T follicular helper cell (primary cell): ENCODE data around the gene ANXA3.
"Not testable (repeated sequence)": the region's sequence is repeated elsewhere in the genome, so short reads cannot be mapped to it uniquely, and the experiment has no call there.

Experiments
- DNase-seq: peaks from one replicate; pipeline ENCODE4 v3.0.0-alpha.2; 2020; ENCODE audit warnings: low read depth

The ANXA3 gene

GRCh38 chr4:78571804-78572203 is 20.2 kb downstream of the ANXA3 start:
- no peak for DNase-seq

DNA sequence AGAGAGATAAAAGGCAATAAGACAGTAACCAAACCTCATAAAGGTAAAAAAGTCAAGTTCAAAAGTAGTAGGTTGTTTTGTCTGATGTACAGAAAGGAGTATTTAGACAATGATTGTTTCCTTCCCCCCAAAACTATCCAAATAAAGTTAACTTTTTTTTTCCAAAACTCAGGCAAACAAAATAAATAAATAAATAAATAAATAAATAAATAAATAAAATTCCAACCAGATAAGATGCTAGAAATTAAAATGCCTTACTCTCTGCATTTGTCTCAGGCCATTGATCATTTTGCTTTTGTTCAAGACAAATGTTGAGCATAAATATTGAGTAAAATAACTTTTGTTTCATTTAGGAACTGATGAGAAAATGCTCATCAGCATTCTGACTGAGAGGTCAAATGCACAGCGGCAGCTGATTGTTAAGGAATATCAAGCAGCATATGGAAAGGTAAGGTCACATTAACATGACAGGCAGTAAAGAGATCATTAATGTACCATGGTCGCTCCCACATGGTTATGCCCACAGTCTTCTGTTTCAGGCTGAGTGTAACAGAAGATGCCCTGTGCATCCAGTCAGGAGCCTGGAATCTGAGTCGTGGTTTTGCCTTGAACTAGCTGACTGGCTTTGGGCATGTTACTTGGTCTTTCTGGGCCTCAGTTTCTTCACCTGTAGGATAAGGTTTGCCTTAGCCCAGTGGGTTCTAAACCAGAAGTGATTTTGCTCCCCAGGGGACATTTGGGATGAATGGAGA is 27.3 kb downstream of the ANXA3 start:
- DNase-seq, result no peak

DNA sequence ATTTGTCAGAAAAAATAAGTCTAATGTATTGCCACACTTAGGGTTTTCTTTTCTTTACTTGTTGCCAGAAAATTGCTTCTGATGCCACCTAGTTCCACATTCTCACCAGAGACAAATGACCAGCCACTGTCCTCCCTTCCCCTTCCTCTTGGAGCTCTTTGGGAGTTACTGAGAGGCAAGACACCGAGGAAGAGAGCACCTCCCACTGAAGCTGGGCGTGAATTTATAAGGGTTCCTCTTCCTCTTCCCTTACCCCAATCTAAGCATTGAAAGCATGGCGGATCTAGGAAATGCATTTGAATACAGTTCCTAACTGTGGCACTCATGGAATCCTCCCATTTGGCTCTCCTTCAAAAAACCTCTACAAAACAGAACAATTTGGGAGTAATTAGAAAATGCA is 30.0 kb downstream of the ANXA3 start:
- DNase-seq, result no peak

GRCh38 chr4:78584863-78585547 is 33.4 kb downstream of the ANXA3 start:
- DNase-seq, result no peak

DNA sequence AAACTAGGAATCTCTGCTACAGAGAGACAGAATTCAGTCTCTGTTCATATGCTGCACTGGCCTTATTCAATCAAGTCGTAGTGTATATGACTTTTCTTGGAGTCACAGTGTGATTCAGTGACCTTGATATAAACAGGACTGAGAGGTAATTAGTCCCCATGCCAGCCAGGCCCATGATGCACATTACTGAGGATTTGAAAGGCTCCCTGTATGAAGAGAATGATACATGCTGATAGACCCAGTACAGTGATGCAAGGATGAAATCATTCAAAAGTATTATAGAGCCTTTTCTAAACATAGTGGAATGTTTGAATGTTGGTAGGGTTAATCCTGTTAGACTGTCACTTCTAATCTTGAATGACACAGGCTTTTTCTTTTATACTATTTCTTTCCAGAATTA is 34.1 kb downstream of the ANXA3 start:
- no peak for DNase-seq

DNA sequence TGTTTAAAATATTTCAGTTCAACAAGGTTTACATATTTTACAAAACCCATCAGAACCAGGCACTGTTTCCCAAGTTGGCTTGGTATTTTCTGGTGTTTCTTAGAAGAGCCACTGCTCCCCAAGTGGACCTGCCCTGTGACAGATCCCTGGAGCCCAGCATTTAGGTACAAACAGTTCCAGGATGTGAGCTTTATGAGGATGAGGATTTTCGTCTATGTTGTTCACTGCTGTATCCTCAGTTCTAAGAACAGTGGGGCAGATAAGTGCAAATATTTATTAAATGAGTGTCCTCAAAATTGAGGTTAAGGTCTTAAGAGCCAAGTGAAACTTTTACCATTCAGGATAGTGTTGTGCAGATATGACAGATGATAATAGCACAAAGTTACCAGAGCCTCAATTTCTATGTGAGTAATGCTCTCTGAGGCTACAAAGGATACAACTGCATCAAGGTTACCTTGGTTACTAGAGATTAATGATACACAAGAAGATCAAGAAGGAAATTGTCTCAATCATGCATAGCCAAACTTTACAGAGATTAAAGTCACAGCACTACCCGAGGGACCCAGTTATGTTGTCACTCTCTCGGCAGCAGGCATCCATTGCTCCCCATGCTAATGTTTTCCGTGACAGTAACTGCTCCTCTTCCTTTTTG is 37.5 kb downstream of the ANXA3 start:
- no peak for DNase-seq

- DNase-seq, result no peak
Measured at GRCh38 chr4:78591404-78591803, 39.8 kb downstream of the ANXA3 start.

- DNase-seq, result no peak
Measured at GRCh38 chr4:78592088-78592783, 40.7 kb downstream of the ANXA3 start.

GRCh38 chr4:78596111-78596742 is 44.7 kb downstream of the ANXA3 start:
- no peak for DNase-seq

- not testable (repeated sequence) for DNase-seq
Measured at GRCh38 chr4:78598431-78598830, 46.9 kb downstream of the ANXA3 start.

GRCh38 chr4:78599147-78599546 is 47.6 kb downstream of the ANXA3 start:
- no peak for DNase-seq

- DNase-seq, result no peak
Measured at GRCh38 chr4:78599931-78600375, 48.4 kb downstream of the ANXA3 start.

DNA sequence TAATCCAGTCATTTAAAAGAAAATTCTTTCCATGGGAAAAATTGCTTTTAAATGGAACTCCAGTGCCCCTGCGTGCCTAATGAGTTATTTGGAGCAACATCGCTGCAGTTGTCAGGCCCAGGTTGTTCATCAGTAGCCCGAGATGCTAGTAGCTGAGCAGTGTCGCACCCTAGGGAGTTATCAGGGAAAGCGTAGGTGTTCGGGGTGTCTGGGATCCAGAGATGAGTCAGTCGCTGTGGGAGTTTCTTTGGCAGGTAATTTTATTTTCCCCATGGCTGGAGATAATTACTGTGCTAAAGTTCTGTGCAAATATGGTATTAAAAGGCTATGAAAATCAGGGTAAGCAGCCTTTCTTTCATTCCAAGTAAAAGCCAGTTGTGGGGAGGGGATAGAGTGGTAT is 49.4 kb downstream of the ANXA3 start:
- DNase-seq, result no peak

DNA sequence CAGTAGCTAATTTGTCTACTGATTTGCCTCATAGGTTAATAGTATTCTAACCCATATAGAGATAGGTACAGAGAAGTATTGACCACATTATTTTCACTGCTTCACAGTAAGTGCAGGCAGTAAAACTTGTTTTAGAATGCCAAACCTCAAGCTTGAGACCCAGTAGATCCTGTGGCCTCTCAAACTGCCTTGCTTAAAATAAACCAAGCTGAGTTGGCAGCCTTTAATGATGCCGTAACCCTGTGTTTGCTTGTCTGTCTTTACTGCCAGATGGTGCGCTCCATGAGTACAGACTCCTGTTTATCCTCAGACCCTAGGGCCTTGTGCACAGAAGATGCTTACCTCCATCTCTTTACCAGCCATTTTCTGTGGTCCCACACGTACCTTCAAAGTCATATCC is 50.8 kb downstream of the ANXA3 start:
- DNase-seq, result no peak

GRCh38 chr4:78603384-78603783 is 51.8 kb downstream of the ANXA3 start:
- no peak for DNase-seq

DNA sequence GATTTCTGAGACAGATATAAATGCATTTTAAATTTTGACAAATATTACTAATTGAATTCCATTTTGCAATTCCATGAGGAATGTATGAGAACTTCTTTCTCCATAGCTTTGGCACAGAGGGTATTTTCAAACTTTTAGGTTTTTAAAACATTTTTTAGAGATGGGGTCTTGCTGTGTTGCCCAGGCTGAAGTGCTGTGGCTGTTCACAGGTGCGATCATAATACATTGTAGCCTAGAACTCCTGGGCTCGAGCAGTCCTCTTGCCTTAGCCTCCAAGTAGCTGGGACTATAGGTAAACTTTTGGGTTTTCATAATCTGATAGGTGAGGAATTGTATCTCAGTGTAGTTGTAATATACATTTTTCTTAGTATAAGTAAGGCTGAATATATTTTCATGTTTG is 53.4 kb downstream of the ANXA3 start:
- DNase-seq, result no peak

- no peak for DNase-seq
Measured at GRCh38 chr4:78606035-78606434, 54.5 kb downstream of the ANXA3 start.

DNA sequence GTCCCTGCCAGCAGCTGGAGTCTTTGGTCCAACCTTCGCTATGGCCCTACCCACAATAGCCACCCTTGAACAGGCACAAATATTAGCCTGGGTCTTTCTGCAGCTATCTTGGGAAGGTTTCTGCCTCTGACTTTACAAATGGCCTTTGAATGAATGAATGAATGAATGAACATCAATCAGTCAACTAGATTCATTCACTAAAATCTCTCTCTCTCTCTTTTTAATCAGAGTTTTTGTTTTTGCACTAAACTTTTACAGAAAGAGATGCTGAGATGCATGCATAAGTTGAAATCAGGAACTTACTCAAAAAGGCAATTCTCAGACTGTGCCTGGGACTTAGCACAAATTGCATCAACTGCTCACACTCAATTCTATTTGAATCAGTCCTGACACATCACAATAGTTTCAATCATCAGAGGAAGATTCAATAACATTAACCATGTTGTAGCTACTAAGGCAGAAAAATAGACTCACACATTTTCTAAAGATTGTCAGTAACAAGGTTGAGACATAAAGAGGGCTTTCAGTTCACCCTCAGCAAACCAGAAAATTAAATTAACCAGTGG is 55.0 kb downstream of the ANXA3 start:
- no peak for DNase-seq

- no peak for DNase-seq
Measured at GRCh38 chr4:78608684-78609083, 57.1 kb downstream of the ANXA3 start.

DNA sequence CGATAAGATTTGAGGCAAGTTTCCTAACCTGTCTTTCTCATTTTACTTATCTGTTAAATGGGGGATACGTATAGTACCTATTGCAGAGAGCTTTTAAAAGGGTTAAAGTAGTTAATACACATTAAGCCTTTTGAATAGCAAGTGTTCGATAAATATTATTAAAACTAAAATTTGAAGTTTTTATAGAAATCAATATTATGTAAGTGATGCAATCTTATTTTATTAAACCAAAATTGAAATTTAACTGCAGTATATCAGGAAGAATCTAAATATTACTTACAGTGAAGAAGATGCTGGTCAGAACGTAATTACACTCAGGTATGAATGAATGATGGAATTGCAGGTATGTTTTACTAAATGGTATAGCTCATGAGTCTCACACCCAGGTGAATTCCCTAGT is 58.0 kb downstream of the ANXA3 start:
- DNase-seq, result no peak

DNA sequence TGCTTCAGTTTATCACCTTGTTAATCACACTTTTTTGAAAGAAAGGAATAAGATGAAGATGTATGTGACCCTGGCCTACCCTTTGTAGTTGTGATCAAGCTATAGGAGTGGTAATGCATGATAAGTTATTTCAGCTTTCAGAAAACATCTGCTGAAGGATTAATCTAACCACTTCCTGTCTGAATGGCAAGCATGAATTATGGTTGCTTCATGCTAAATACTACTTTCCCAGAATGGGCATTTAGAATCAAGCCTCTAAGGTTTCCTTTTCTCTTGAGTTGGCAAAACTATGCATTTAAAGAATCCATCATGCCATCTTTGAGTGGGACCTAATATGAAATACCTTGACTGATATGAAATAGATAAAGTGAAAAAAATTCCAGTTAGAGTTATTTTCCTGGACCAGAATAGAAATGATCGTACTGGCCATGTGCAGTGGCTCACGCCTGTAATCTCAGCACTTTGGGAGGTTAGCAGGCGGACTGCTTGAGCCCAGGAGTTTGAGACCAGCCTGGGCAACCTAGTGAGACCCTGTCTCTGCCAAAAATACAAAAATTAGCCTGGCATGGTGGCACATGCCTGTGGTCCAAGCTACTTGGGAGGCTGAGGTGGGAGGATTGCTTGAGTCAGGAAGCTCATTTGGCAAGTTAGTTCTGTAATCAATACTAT is 59.1 kb downstream of the ANXA3 start:
- DNase-seq, result no peak
